Mesendoderm (in vitro differentiated cells): ENCODE measurements around the gene OIP5.
"Not testable (repeated sequence)": the region's sequence is repeated elsewhere in the genome, so short reads cannot be mapped to it uniquely, and the experiment has no call there.

Experiments
- DNase-seq: peaks from one replicate; pipeline ENCODE4 v3.0.0; 2013
- H2AK5ac ChIP-seq: 2 replicates; pipeline ENCODE4 v1.6.1; 2013; ENCODE audit warnings: low read length, inconsistent platforms
- H2BK120ac ChIP-seq: 2 replicates; pipeline ENCODE4 v1.6.1; 2013; ENCODE audit warnings: low read depth, mild to moderate bottlenecking, low read length, moderate library complexity, mixed read lengths
- H2BK15ac ChIP-seq: replicated peaks from 2 replicates; pipeline ENCODE4 v1.6.1; 2013; ENCODE audit warnings: low read depth, mild to moderate bottlenecking, moderate library complexity
- H2BK5ac ChIP-seq: 2 replicates; pipeline ENCODE4 v1.6.1; 2013; ENCODE audit warnings: low read length, inconsistent platforms
- H3K18ac ChIP-seq: 2 replicates; pipeline ENCODE4 v1.6.1; 2013; ENCODE audit warnings: mild to moderate bottlenecking, low read length, mixed read lengths
- H3K23ac ChIP-seq: one replicate; pipeline ENCODE4 v1.6.1; 2013; ENCODE audit warnings: low read length
- H3K27ac ChIP-seq: 2 replicates; pipeline ENCODE4 v1.5.1; 2013; ENCODE audit warnings: low read depth, mild to moderate bottlenecking, inconsistent platforms, low read length, moderate library complexity
- H3K27me3 ChIP-seq: 2 replicates; pipeline ENCODE4 v1.6.1; 2013; ENCODE audit warnings: low read length, control low read depth, mild to moderate bottlenecking, inconsistent platforms; ENCODE audit not compliant: insufficient read depth, poor library complexity
- H3K36me3 ChIP-seq: 2 replicates; pipeline ENCODE4 v1.6.1; 2013; ENCODE audit warnings: low read length, inconsistent platforms; ENCODE audit not compliant: control insufficient read depth, insufficient read depth
- H3K4ac ChIP-seq: one replicate; pipeline ENCODE4 v1.6.1; 2013; ENCODE audit warnings: low read depth, mild to moderate bottlenecking, low read length, moderate library complexity
- H3K4me1 ChIP-seq: 2 replicates; pipeline ENCODE4 v1.6.1; 2013; ENCODE audit warnings: low read depth, low read length, inconsistent platforms; ENCODE audit not compliant: control insufficient read depth
- H3K4me2 ChIP-seq: 2 replicates; pipeline ENCODE4 v1.6.1; 2013; ENCODE audit warnings: low read length
- H3K4me3 ChIP-seq: 2 replicates; pipeline ENCODE4 v1.5.1; 2013; ENCODE audit warnings: mild to moderate bottlenecking, low read length
- H3K56ac ChIP-seq: one replicate; pipeline ENCODE4 v1.6.1; 2013; ENCODE audit warnings: low read length
- H3K79me1 ChIP-seq: 2 replicates; pipeline ENCODE4 v1.6.1; 2013; ENCODE audit warnings: low read length, inconsistent platforms
- H3K79me2 ChIP-seq: 2 replicates; pipeline ENCODE4 v1.6.1; 2013; ENCODE audit warnings: mild to moderate bottlenecking, low read length; ENCODE audit not compliant: control insufficient read depth, insufficient read depth
- H3K9ac ChIP-seq: 2 replicates; pipeline ENCODE4 v1.6.1; 2013; ENCODE audit warnings: low read length, inconsistent platforms
- H4K5ac ChIP-seq: one replicate; pipeline ENCODE4 v1.6.1; 2013; ENCODE audit warnings: low read length
- H4K8ac ChIP-seq: one replicate; pipeline ENCODE4 v1.6.1; 2013; ENCODE audit warnings: low read depth, mild to moderate bottlenecking, control low read depth, low read length, moderate library complexity
- WGBS: extraction: QIAGEN DNeasy Blood & Tissue Kit; methylation state at CpG from one replicate; pipeline ENCODE4 v1.1.7; 2013; ENCODE audit warnings: low lambda C conversion rate, missing lambda C conversion rate; ENCODE audit not compliant: insufficient coverage; ENCODE audit errors: extremely low coverage; 5-methylcytosine and 5-hydroxymethylcytosine counted together

Gene OIP5

DNA sequence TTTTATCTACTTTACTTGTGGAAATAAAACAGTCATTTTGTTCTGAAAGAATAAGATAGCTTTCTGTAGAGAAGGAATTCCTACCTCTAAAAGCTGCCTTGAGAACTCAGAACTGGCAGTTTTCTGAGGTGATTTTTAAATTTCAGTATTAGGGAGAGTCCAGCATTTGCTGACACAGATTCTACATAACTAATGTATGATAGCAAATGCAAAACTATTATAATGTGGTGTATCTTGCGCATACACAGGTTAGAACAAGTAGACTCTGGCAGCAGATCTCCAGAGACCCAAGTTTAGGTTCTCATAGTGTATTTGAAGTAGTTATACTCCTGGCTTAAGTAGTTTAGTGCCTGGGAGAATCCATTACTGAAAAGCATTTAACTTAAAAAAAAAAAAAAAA is 30.8 kb downstream of the OIP5 start:
- Histone ChIP-seq H3K4me3 (no peak overlapping the region), H2BK15ac (no peak overlapping the region), H3K56ac (no peak overlapping the region), H3K4me2 (no peak overlapping the region), H3K23ac (no peak overlapping the region), H2AK5ac (no peak overlapping the region), H3K18ac (no peak overlapping the region), H3K4ac (no peak overlapping the region), H2BK120ac (no peak overlapping the region), H4K8ac (no peak overlapping the region), H3K4me1 (no peaks in the 10 kb centered on the region), H2BK5ac (no peak overlapping the region), H3K27me3 (no peaks in the 10 kb centered on the region), H3K79me1 (no peaks in the 10 kb centered on the region), H3K9ac (no peak overlapping the region), H3K79me2 (no peaks in the 10 kb centered on the region), H4K5ac (no peak overlapping the region), H3K27ac (no peak overlapping the region), H3K36me3 (no peaks in the 10 kb centered on the region)
- no peak for DNase-seq
- WGBS = no CpG with 5 or more reads among the region's 1 CpG

DNA sequence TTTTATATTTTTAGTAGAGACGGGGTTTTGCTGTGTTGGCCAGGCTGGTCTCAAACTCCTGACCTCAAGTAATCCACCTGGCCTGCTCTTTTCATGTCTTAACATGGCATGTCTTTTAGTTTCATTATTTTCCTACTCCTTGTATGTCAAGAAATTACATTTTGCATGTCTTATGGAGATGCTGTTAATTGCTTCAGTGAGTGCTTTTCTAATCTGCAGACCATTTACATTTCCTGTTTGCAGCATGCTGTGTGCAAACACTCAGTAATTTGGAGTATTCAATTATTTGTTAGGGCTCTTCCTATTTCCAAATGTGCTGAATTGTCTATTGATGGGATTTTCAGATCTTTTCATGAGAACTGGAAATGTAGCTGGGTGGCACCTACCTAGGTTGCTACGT is 31.3 kb downstream of the OIP5 start:
- H2BK5ac ChIP-seq, H3K79me1 ChIP-seq, H3K4me2 ChIP-seq, H3K4ac ChIP-seq, H4K5ac ChIP-seq, H3K4me1 ChIP-seq, H3K56ac ChIP-seq, H2BK15ac ChIP-seq, H3K18ac ChIP-seq, H3K27ac ChIP-seq, H3K9ac ChIP-seq, H3K36me3 ChIP-seq, H3K23ac ChIP-seq, H3K4me3 ChIP-seq, H4K8ac ChIP-seq, DNase-seq, H3K79me2 ChIP-seq, H2BK120ac ChIP-seq, H2AK5ac ChIP-seq, H3K27me3 ChIP-seq: not testable (repeated sequence)
- no CpG with 5 or more reads among the region's 2 CpGs for WGBS

GRCh38 chr15:41292521-41292920 is 39.9 kb downstream of the OIP5 start:
- Histone ChIP-seq H4K8ac (no peak overlapping the region), H3K23ac (no peak overlapping the region), H3K18ac (no peak overlapping the region), H2AK5ac (no peak overlapping the region), H3K9ac (no peak overlapping the region), H3K36me3 (peaks cover 7% of the 10 kb centered on the region), H3K4me3 (no peak overlapping the region), H3K79me2 (peaks cover 14% of the 10 kb centered on the region), H3K79me1 (peaks cover 11% of the 10 kb centered on the region), H2BK15ac (no peak overlapping the region), H3K4me1 (peaks cover 1% of the 10 kb centered on the region), H2BK120ac (no peak overlapping the region), H2BK5ac (no peak overlapping the region), H3K4me2 (no peak overlapping the region), H3K4ac (no peak overlapping the region), H4K5ac (no peak overlapping the region), H3K56ac (no peak overlapping the region), H3K27me3 (no peaks in the 10 kb centered on the region), H3K27ac (no peak overlapping the region)
- no CpG with 5 or more reads among the region's 1 CpG for WGBS
- DNase-seq = no peak

DNA sequence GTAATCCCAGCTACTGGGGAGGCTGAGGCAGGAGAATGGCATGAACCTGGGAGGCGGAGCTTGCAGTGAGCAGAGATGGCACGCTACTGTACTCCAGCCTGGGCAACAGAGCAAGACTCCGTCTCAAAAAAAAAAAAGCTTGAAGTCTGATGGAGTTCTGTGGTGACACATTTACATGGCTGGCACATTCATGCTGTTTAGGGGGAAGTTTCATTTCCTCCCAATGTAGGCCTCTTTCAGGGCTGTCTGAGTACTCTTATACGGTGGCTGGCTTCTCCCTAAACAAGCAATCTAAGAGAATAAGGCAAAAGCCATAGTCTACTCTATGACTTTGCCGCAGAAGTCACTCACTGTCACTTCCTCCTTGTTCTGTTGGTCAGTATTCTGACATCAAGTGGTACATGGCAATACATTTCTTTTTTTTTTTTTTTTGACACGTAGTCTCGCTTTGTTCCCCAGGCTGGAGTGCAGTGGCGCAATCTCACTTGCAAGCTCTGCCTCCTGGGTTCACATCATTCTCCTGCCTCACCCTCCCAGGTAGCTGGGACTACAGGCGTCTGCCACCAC is 41.2 kb downstream of the OIP5 start:
- no peak overlapping the region for H3K4me3 ChIP-seq
- no peak overlapping the region for H4K8ac ChIP-seq
- no peak for DNase-seq
- peaks cover 11% of the 10 kb centered on the region for H3K79me1 ChIP-seq
- H2BK5ac ChIP-seq = no peak overlapping the region
- H3K18ac ChIP-seq = no peak overlapping the region
- peaks cover 9% of the 10 kb centered on the region for H3K36me3 ChIP-seq
- H3K4me2 ChIP-seq = no peak overlapping the region
- H2BK120ac ChIP-seq = no peak overlapping the region
- H3K27me3 ChIP-seq = no peaks in the 10 kb centered on the region
- H3K23ac ChIP-seq = no peak overlapping the region
- peaks cover 1% of the 10 kb centered on the region for H3K4me1 ChIP-seq
- no peak overlapping the region for H4K5ac ChIP-seq
- H3K56ac ChIP-seq = no peak overlapping the region
- no CpG with 5 or more reads among the region's 9 CpGs for WGBS
- no peak overlapping the region for H3K27ac ChIP-seq
- no peak overlapping the region for H3K9ac ChIP-seq
- H2BK15ac ChIP-seq = no peak overlapping the region
- no peak overlapping the region for H3K4ac ChIP-seq
- peaks cover 20% of the 10 kb centered on the region for H3K79me2 ChIP-seq
- H2AK5ac ChIP-seq = no peak overlapping the region

- Histone ChIP-seq H4K5ac (no peak overlapping the region), H2BK120ac (no peak overlapping the region), H2BK15ac (no peak overlapping the region), H2AK5ac (no peak overlapping the region), H3K4me2 (no peak overlapping the region), H3K23ac (no peak overlapping the region), H3K79me1 (peaks cover 11% of the 10 kb centered on the region), H3K27ac (no peak overlapping the region), H4K8ac (no peak overlapping the region), H3K4ac (no peak overlapping the region), H3K4me3 (no peak overlapping the region), H3K79me2 (peaks cover 26% of the 10 kb centered on the region), H3K56ac (no peak overlapping the region), H3K18ac (no peak overlapping the region), H3K27me3 (no peaks in the 10 kb centered on the region), H3K9ac (no peak overlapping the region), H3K36me3 (peaks cover 9% of the 10 kb centered on the region), H2BK5ac (no peak overlapping the region), H3K4me1 (peaks cover 1% of the 10 kb centered on the region)
- DNase-seq = no peak
- no CpG with 5 or more reads among the region's 2 CpGs for WGBS
Measured at GRCh38 chr15:41289953-41290352, 42.4 kb downstream of the OIP5 start.

DNA sequence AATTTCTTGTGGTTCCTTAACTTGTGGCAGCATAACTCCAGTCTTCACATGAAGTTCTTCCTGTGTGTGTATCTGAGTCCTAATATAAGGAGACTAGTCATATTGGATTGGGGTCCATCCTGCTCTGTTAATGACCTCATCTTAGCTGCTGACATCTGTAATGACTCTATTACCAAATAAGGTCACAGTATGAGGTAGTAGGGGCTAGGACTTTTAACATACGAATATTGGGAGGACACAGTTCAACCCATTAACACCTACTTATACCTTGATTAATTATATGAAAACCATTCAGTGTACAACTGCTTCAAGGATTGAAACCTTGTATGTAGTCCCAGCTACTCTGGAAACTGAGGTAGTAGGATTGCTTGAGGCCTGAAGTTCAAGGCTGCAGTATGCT is 43.9 kb downstream of the OIP5 start:
- Histone ChIP-seq H2AK5ac (no peak overlapping the region), H3K18ac (no peak overlapping the region), H3K4me3 (no peak overlapping the region), H3K27ac (no peak overlapping the region), H3K4ac (no peak overlapping the region), H3K27me3 (no peaks in the 10 kb centered on the region), H3K79me2 (peaks cover 33% of the 10 kb centered on the region), H4K5ac (no peak overlapping the region), H3K23ac (no peak overlapping the region), H3K9ac (no peak overlapping the region), H3K79me1 (peaks cover 6% of the 10 kb centered on the region), H4K8ac (no peak overlapping the region), H3K4me1 (peaks cover 1% of the 10 kb centered on the region), H3K4me2 (no peak overlapping the region), H2BK120ac (no peak overlapping the region), H3K56ac (peak overlapping the region; percentile 25), H2BK5ac (no peak overlapping the region), H3K36me3 (peaks cover 9% of the 10 kb centered on the region), H2BK15ac (no peak overlapping the region)
- WGBS = no CpG with 5 or more reads among the region's 1 CpG
- no peak for DNase-seq
